Common myeloid progenitor, CD34-positive (primary cell): ENCODE results near the gene ZNF148.

Experiments
- CTCF ChIA-PET: fragments of 350-600 bp; sonication (Branson Sonifier 250); formaldehyde crosslinking; loops from one replicate; lab custom pipeline; 2021; ENCODE audit warnings: antibody characterized with exemption; lab: Charles Lee
- POLR2A ChIA-PET: fragments of 350-600 bp; sonication (Branson Sonifier 250); formaldehyde crosslinking; loops from one replicate; lab custom pipeline; 2021; ENCODE audit warnings: antibody characterized with exemption; lab: Charles Lee
- DNase-seq, 3 donors: peaks; one replicate each; pipeline versions ENCODE4 v3.0.0 to v3.0.0-alpha.2; 2013
- H3K27ac ChIP-seq, 2 experiments: 1 replicate in 1 of 2; 2 replicates in 1 of 2; pipeline ENCODE4 v1.7.0; 2013; ENCODE audit warnings: inconsistent platforms in 2 of 2, low read length in 2 of 2, mild to moderate bottlenecking in 2 of 2, low read depth in 1 of 2, moderate library complexity in 1 of 2; ENCODE audit not compliant: severe bottlenecking in 2 of 2, insufficient read depth in 1 of 2, poor library complexity in 1 of 2
- H3K27me3 ChIP-seq, 5 experiments: replicated peaks in 2 of 5; 1 replicate in 3 of 5; 2 replicates in 2 of 5; pipeline versions ENCODE4 v1.6.1 to v1.7.0; 2013; ENCODE audit warnings: low read length in 4 of 5, mild to moderate bottlenecking in 2 of 5, moderate library complexity in 2 of 5, inconsistent platforms in 1 of 5; ENCODE audit not compliant: insufficient read depth in 5 of 5, control insufficient read depth in 4 of 5
- H3K36me3 ChIP-seq, 4 experiments: 1 replicate in 2 of 4; 2 replicates in 2 of 4; pipeline versions ENCODE4 v1.6.1 to v1.7.0; 2013; ENCODE audit warnings: low read length in 3 of 4, control low read depth in 1 of 4, mild to moderate bottlenecking in 1 of 4; ENCODE audit not compliant: control insufficient read depth in 4 of 4, insufficient read depth in 4 of 4
- H3K4me1 ChIP-seq, 4 experiments: 1 replicate in 3 of 4; 2 replicates in 1 of 4; pipeline versions ENCODE4 v1.6.1 to v1.7.1; 2013; ENCODE audit warnings: low read length in 3 of 4, mild to moderate bottlenecking in 3 of 4, control low read depth in 1 of 4, inconsistent platforms in 1 of 4, moderate library complexity in 1 of 4; ENCODE audit not compliant: control insufficient read depth in 4 of 4, insufficient read depth in 4 of 4; ENCODE audit errors: control extremely low read depth in 1 of 4
- H3K4me3 ChIP-seq, 7 experiments: 1 replicate in 4 of 7; 2 replicates in 3 of 7; pipeline versions ENCODE4 v1.5.1 to v1.7.0; 2013; ENCODE audit warnings: mild to moderate bottlenecking in 7 of 7, low read length in 6 of 7, moderate library complexity in 6 of 7, inconsistent platforms in 2 of 7, low read depth in 2 of 7, control low read depth in 1 of 7; ENCODE audit not compliant: insufficient read depth in 4 of 7, control insufficient read depth in 1 of 7; ENCODE audit errors: extremely low read depth in 1 of 7
- H3K9me3 ChIP-seq, 5 experiments: 1 replicate in 4 of 5; 2 replicates in 1 of 5; pipeline versions ENCODE4 v1.6.1 to v1.7.1; 2013; ENCODE audit warnings: low read length in 4 of 5, mild to moderate bottlenecking in 2 of 5, inconsistent platforms in 1 of 5, low read depth in 1 of 5, moderate library complexity in 1 of 5; ENCODE audit not compliant: control insufficient read depth in 4 of 5, insufficient read depth in 2 of 5; ENCODE audit errors: control extremely low read depth in 1 of 5
- WGBS: methylation state at CpG from one replicate; pipeline ENCODE4 v1.1.5; 2013; ENCODE audit not compliant: insufficient coverage; 5-methylcytosine and 5-hydroxymethylcytosine counted together

ZNF148 gene

GRCh38 chr3:125203731-125204130, 171.4 kb downstream of the ZNF148 start:
- ChIA-PET CTCF (no interaction called here), POLR2A (no interaction called here)
- H3K4me1 ChIP-seq: no peaks in the 10 kb centered on the region
- H3K27me3 ChIP-seq: peaks cover 0 to under 1% (median 0%) of the 10 kb centered on the region in 5 experiments
- H3K27ac ChIP-seq: no peak overlapping the region
- H3K4me3 ChIP-seq: no peak overlapping the region
- DNase-seq: no peak
- H3K9me3 ChIP-seq: no peaks in the 10 kb centered on the region
- H3K36me3 ChIP-seq: no peaks in the 10 kb centered on the region

GRCh38 chr3:125202197-125202596, 172.9 kb downstream of the ZNF148 start:
- 100% methylated on average over 1 of the region's 4 CpGs for WGBS
- Histone ChIP-seq H3K27ac (no peak overlapping the region), H3K9me3 (no peaks in the 10 kb centered on the region), H3K4me3 (no peak overlapping the region), H3K36me3 (no peaks in the 10 kb centered on the region), H3K4me1 (no peaks in the 10 kb centered on the region), H3K27me3 (no peaks in the 10 kb centered on the region)
- ChIA-PET POLR2A (interaction anchor here (0.5 kb wide), 1 partner anchor 25 kb away, joined by 5 read pairs; no protein-coding TSS in a partner anchor), CTCF (interaction anchor here (0.6 kb wide), 1 partner anchor 272 kb away, joined by 3 read pairs; no protein-coding TSS in a partner anchor)
- DNase-seq: no peak

GRCh38 chr3:125200731-125201139, 174.4 kb downstream of the ZNF148 start:
- no peak overlapping the region for H3K4me3 ChIP-seq
- H3K36me3 ChIP-seq: no peaks in the 10 kb centered on the region
- H3K27ac ChIP-seq: no peak overlapping the region
- ChIA-PET POLR2A (no interaction called here), CTCF (no interaction called here)
- H3K4me1 ChIP-seq: no peaks in the 10 kb centered on the region
- no peak for DNase-seq
- no peaks in the 10 kb centered on the region for H3K27me3 ChIP-seq
- H3K9me3 ChIP-seq: no peaks in the 10 kb centered on the region
- 97% methylated on average over 6 of the region's 6 CpGs for WGBS

GRCh38 chr3:125194849-125195601, 180.1 kb downstream of the ZNF148 start:
- Histone ChIP-seq H3K36me3 (no peaks in the 10 kb centered on the region), H3K27me3 (peaks cover 0 to 3% (median 0%) of the 10 kb centered on the region in 5 experiments), H3K4me1 (peaks cover 0 to 4% (median 0%) of the 10 kb centered on the region in 4 experiments), H3K9me3 (no peaks in the 10 kb centered on the region), H3K4me3 (no peak overlapping the region), H3K27ac (no peak overlapping the region)
- 92% methylated on average over 4 of the region's 5 CpGs for WGBS
- DNase-seq: no peak
- ChIA-PET CTCF (interaction anchor here (0.9 to 1.1 kb wide), 2 partner anchors 13 to 14 kb away, joined by 3 read pairs; no protein-coding TSS in a partner anchor), POLR2A (no interaction called here)

- 81% methylated on average over 6 of the region's 7 CpGs for WGBS
- POLR2A ChIA-PET: no interaction called here
- CTCF ChIA-PET: interaction anchor here (0.9 to 1.1 kb wide), 2 partner anchors 12 to 13 kb away, joined by 3 read pairs; no protein-coding TSS in a partner anchor
These were observed 180.9 kb downstream of the ZNF148 start for GRCh38 chr3:125194061-125194848.

GRCh38 chr3:125192190-125193035, 182.7 kb downstream of the ZNF148 start:
- peaks cover 0 to 3% (median 0%) of the 10 kb centered on the region in 5 experiments for H3K27me3 ChIP-seq
- ChIA-PET CTCF (interaction anchor here (0.9 to 1.0 kb wide), 2 partner anchors 189 to 211 kb away, joined by 3 read pairs; no protein-coding TSS in a partner anchor), POLR2A (no interaction called here)
- no peak overlapping the region for H3K4me3 ChIP-seq
- H3K4me1 ChIP-seq: peaks cover 0 to 4% (median 0%) of the 10 kb centered on the region in 4 experiments
- 78% methylated on average over 10 of the region's 12 CpGs for WGBS
- no peak overlapping the region for H3K27ac ChIP-seq
- no peak for DNase-seq
- no peaks in the 10 kb centered on the region for H3K9me3 ChIP-seq
- H3K36me3 ChIP-seq: no peaks in the 10 kb centered on the region

More at GRCh38 chr3:125194061-125194848, 180.9 kb downstream of the ZNF148 start:
- DNase-seq: no peak
- no peak overlapping the region for H3K27ac ChIP-seq
- H3K36me3 ChIP-seq: no peaks in the 10 kb centered on the region
- H3K4me1 ChIP-seq: peaks cover 0 to 4% (median 0%) of the 10 kb centered on the region in 4 experiments
- H3K27me3 ChIP-seq: peaks cover 0 to 3% (median 0%) of the 10 kb centered on the region in 5 experiments
- H3K9me3 ChIP-seq: no peaks in the 10 kb centered on the region
- no peak overlapping the region for H3K4me3 ChIP-seq
